ENCODE data around the gene CNTN4.

The CNTN4 gene

GRCh38 chr3:2153547-2153946 lies 54.9 kb downstream of the CNTN4 start:
- no peak for DNase-seq

- DNase-seq = no peak
Observed at GRCh38 chr3:2154621-2155020, 56.0 kb downstream of the CNTN4 start.

GRCh38 chr3:2156244-2156847 lies 57.7 kb downstream of the CNTN4 start:
- no peak for DNase-seq

GRCh38 chr3:2158828-2159227 lies 60.2 kb downstream of the CNTN4 start:
- no peak for DNase-seq

- DNase-seq = no peak
Observed at GRCh38 chr3:2166552-2166951, 67.9 kb downstream of the CNTN4 start.

GRCh38 chr3:2172561-2173171 lies 74.0 kb downstream of the CNTN4 start:
- no peak for DNase-seq

- no peak for DNase-seq
Observed at GRCh38 chr3:2180634-2181033, 82.0 kb downstream of the CNTN4 start.

GRCh38 chr3:2198776-2199279 lies 100.2 kb downstream of the CNTN4 start:
- DNase-seq = no peak

GRCh38 chr3:2204054-2204453 lies 105.4 kb downstream of the CNTN4 start:
- DNase-seq = no peak

- no peak for DNase-seq
Observed at GRCh38 chr3:2205692-2206091, 107.0 kb downstream of the CNTN4 start.

- DNase-seq = no peak
Observed at GRCh38 chr3:2206536-2206935, 107.9 kb downstream of the CNTN4 start.

GRCh38 chr3:2211568-2211967 lies 112.9 kb downstream of the CNTN4 start:
- no peak for DNase-seq

GRCh38 chr3:2212206-2212605 lies 113.5 kb downstream of the CNTN4 start:
- DNase-seq = no peak

- DNase-seq = no peak
Observed at GRCh38 chr3:2218375-2218774, 119.7 kb downstream of the CNTN4 start.

- no peak for DNase-seq
Observed at GRCh38 chr3:2218816-2219215, 120.2 kb downstream of the CNTN4 start.

GRCh38 chr3:2236203-2236602 lies 137.5 kb downstream of the CNTN4 start:
- no peak for DNase-seq

- no peak for DNase-seq
Observed at GRCh38 chr3:2244137-2244536, 145.5 kb downstream of the CNTN4 start.

GRCh38 chr3:2246873-2247648 lies 148.4 kb downstream of the CNTN4 start:
- no peak for DNase-seq

GRCh38 chr3:2247831-2248230 lies 149.2 kb downstream of the CNTN4 start:
- no peak for DNase-seq

GRCh38 chr3:2250783-2251182 lies 152.1 kb downstream of the CNTN4 start:
- DNase-seq = no peak

GRCh38 chr3:2261747-2262146 lies 163.1 kb downstream of the CNTN4 start:
- DNase-seq = no peak

- DNase-seq = no peak
Observed at GRCh38 chr3:2262204-2262603, 163.5 kb downstream of the CNTN4 start.

GRCh38 chr3:2266606-2267005 lies 167.9 kb downstream of the CNTN4 start:
- no peak for DNase-seq

GRCh38 chr3:2268779-2269178 lies 170.1 kb downstream of the CNTN4 start:
- no peak for DNase-seq

All from NCI-H226 (cell line).